ENCODE data around the gene ENG. TPM values are rescaled to one million over a fixed set of nuclear protein-coding genes. Genes with fewer than 3 reads are reported as not detected.
A peak's percentile ranks its signal among the peaks of the same experiment; 100 is the strongest.

Gene ENG
- total and polyA plus RNA-seq, 2 of the 4 experiments (the other 2 are of a cell fraction), result 3.6 to 83.3 TPM

DNA sequence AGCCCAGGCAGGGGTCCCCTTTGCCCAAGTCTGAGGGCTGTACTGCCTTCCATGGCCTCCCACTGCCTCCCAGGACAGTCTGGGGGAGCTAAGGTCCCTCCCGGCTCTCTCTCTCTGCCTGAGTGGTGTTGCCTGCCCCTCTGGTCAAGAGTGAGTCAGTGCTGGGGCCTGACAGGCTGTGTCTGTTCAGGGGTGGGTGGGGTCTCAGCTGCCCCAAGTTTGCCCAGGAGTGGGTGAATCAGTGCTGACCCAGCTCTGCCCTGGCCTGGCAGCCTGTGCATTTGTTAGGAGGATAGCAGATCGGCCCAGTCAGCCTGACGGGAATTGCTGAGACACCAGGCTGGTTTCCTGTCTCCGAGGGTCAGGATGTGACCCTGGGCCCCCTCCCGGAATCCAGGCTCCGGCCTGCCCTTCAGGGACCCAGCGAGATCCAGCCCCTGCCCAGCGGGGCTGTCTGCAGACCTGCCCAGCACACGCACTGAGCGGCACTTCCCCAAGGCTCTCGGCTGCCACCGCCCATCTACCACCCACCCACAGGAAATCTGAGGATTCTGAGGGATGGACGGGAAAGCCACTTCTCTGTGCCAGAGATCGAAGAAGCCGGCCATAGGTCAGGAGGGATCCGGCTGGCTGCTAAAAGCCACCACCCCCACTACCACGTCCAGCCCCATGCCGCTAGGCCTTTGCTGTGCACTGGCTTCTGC, 15.9 kb downstream of the ENG start (continued):
- peak; percentile 36 for TF ChIP-seq RCOR1 (IDR thresholded peaks at IDR 0.05; ENCODE audit: insufficient replicate concordance, low read length)

DNA sequence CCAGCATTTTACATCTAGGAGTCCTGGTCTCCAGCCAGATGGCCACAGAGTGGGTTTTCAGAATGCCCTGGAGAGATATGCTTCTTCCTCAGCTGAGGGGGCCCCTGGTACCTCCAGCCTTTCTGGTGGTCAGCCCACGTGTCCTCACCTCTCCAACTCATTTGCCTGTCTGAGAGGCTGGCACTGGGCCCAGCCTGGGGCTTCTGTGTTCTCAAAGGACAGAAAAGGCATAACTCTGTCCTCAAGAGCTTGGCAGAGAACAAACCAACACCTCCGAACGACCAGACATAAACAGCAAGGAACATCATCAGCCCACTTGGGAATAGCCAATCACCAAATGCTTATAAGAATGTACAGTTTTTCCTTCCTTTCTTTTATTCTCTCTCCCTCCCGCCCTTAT, 17.1 kb downstream of the ENG start:
- peak overlapping the region; percentile 69; the same call in 1 of the 2 replicates for H2BK20ac ChIP-seq (ENCODE audit: low read depth, low read length)
- H4K8ac ChIP-seq (ENCODE audit: low read depth in 2 of 2, low read length in 2 of 2), result peak overlapping the region in 1 of 2 experiments; percentile 74; a peak in 2 of 4 replicates
- dilution Hi-C loops (cut with HindIII; ENCODE audit: low sequenced_read_pairs, unreplicated experiment) (no loop called here), in situ Hi-C loops (cut with MboI; ENCODE audit: low sequenced_read_pairs) (no loop called here), intact Hi-C loops (cut with micrococcal nuclease) (loop anchor here (5.0 kb wide), 1 partner anchor 80 kb away; the partner anchor contains the start of gene ST6GALNAC4)
- peak overlapping the region; percentile 28 for H2AFZ ChIP-seq (replicated peaks; ENCODE audit: low read length, poor library complexity)
- ATAC-seq (ENCODE audit: low read depth) (no peak), DNase-seq (no peak)
- H4K91ac ChIP-seq (ENCODE audit: insufficient read depth, low read depth, low read length), result peak overlapping the region; percentile 82
- H3K36me3 ChIP-seq (ENCODE audit: control insufficient read depth, insufficient read depth, low read length), result peaks cover 13% of the 10 kb centered on the region
- 56 to 100% methylated on average over 1 to 3 of the region's 4 CpGs for WGBS, 2 experiments (ENCODE audit: extremely low coverage in 2 of 2, insufficient read length in 1 of 2)
- peak overlapping the region; percentile 96 for H2BK120ac ChIP-seq (ENCODE audit: low read depth, low read length)
- TF ChIP-seq BHLHE40 (IDR thresholded peaks at IDR 0.05; ENCODE audit: low read depth, low read length) (no peak), MAFK (IDR thresholded peaks at IDR 0.05; ENCODE audit: low read depth, low read length) (no peak), CHD1 (IDR thresholded peaks at IDR 0.05; ENCODE audit: low read depth, low read length) (no peak), CEBPB (IDR thresholded peaks at IDR 0.05; ENCODE audit: low read depth, low read length) (no peak)
- TF ChIP-seq, protein P1, sequence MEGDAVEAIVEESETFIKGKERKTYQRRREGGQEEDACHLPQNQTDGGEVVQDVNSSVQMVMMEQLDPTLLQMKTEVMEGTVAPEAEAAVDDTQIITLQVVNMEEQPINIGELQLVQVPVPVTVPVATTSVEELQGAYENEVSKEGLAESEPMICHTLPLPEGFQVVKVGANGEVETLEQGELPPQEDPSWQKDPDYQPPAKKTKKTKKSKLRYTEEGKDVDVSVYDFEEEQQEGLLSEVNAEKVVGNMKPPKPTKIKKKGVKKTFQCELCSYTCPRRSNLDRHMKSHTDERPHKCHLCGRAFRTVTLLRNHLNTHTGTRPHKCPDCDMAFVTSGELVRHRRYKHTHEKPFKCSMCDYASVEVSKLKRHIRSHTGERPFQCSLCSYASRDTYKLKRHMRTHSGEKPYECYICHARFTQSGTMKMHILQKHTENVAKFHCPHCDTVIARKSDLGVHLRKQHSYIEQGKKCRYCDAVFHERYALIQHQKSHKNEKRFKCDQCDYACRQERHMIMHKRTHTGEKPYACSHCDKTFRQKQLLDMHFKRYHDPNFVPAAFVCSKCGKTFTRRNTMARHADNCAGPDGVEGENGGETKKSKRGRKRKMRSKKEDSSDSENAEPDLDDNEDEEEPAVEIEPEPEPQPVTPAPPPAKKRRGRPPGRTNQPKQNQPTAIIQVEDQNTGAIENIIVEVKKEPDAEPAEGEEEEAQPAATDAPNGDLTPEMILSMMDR (conservative IDR thresholded peaks at IDR 0.05; ENCODE audit: low read depth, low read length), result no peak
- TF ChIP-seq, protein P2, sequence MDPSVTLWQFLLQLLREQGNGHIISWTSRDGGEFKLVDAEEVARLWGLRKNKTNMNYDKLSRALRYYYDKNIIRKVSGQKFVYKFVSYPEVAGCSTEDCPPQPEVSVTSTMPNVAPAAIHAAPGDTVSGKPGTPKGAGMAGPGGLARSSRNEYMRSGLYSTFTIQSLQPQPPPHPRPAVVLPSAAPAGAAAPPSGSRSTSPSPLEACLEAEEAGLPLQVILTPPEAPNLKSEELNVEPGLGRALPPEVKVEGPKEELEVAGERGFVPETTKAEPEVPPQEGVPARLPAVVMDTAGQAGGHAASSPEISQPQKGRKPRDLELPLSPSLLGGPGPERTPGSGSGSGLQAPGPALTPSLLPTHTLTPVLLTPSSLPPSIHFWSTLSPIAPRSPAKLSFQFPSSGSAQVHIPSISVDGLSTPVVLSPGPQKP (IDR thresholded peaks at IDR 0.05; ENCODE audit: borderline replicate concordance, low read depth, low read length), result no peak
- peak overlapping the region; percentile 84 for H3K23ac ChIP-seq (ENCODE audit: low read depth, low read length)
- H3K14ac ChIP-seq (replicated peaks; ENCODE audit: low read depth, low read length), result peak overlapping the region; percentile 53
- H2AK5ac ChIP-seq (ENCODE audit: low read depth, low read length), result peak overlapping the region; percentile 94
- H3K9ac ChIP-seq (ENCODE audit: low read depth, low read length), result no peak overlapping the region
- no peaks in the 10 kb centered on the region for H3K9me3 ChIP-seq (ENCODE audit: control insufficient read depth, insufficient read depth, low read length)
- no peaks in the 10 kb centered on the region; the same call in 1 of the 2 replicates for H4K20me1 ChIP-seq (ENCODE audit: insufficient read depth, low read length)
- no peak overlapping the region for H3K4me2 ChIP-seq (ENCODE audit: low read depth, low read length)
- H3K4me1 ChIP-seq (ENCODE audit: control insufficient read depth, insufficient read depth, low read length), result peaks cover 36% of the 10 kb centered on the region
- peak overlapping the region; percentile 56 for H3K18ac ChIP-seq (ENCODE audit: low read depth, low read length)
- H3K79me1 ChIP-seq (ENCODE audit: low read depth in 1 of 2, low read length in 2 of 2), result peaks cover 27 to 70% of the 10 kb centered on the region in 2 experiments
- H4K5ac ChIP-seq (ENCODE audit: low read depth, low read length), result peak overlapping the region; percentile 49; the same call in 1 of the 2 replicates
- no peak overlapping the region; the same call in 1 of the 2 replicates for H3K56ac ChIP-seq (ENCODE audit: extremely low read depth, insufficient read depth, low read length)
- no peak overlapping the region for H3K4me3 ChIP-seq (ENCODE audit: insufficient read depth, low read depth, low read length)
- peak overlapping the region; percentile 68 for H2AK9ac ChIP-seq (replicated peaks; ENCODE audit: low read depth, low read length, poor library complexity)
- H2BK5ac ChIP-seq (ENCODE audit: low read depth, low read length, poor library complexity, severe bottlenecking), result peak overlapping the region; percentile 93
- peak overlapping the region; percentile 89 for H3K4ac ChIP-seq (ENCODE audit: low read depth, low read length)
- H3K9me1 ChIP-seq (ENCODE audit: insufficient read depth, low read length), result peaks cover 33% of the 10 kb centered on the region
- ChIA-PET CTCF (no interaction called here), POLR2A (ENCODE audit: unreplicated experiment) (no interaction called here)
- no peaks in the 10 kb centered on the region for H3K27me3 ChIP-seq (ENCODE audit: control insufficient read depth, insufficient read depth, low read length)
- peak overlapping the region; percentile 78 for H3K27ac ChIP-seq (ENCODE audit: insufficient read depth, low read length)
- peak overlapping the region; percentile 77; the same call in 1 of the 3 replicates for H2BK15ac ChIP-seq (ENCODE audit: low read depth, low read length)
- BruUV-seq (replicated peaks), result no TSS peak
